HG03432 (cell line): ENCODE measurements around the gene SLC25A27.

Source experiments
- ATAC-seq: cut with Tn5 transposase; IDR thresholded peaks from one replicate; pipeline ENCODE4 v1.9.1; 2021; ENCODE audit warnings: mild to moderate bottlenecking, moderate library complexity; ENCODE audit not compliant: unreplicated experiment

SLC25A27 gene

GRCh38 chr6:46648869-46649492 lies 3.8 kb upstream of the SLC25A27 start:
- ATAC-seq, result no peak

DNA sequence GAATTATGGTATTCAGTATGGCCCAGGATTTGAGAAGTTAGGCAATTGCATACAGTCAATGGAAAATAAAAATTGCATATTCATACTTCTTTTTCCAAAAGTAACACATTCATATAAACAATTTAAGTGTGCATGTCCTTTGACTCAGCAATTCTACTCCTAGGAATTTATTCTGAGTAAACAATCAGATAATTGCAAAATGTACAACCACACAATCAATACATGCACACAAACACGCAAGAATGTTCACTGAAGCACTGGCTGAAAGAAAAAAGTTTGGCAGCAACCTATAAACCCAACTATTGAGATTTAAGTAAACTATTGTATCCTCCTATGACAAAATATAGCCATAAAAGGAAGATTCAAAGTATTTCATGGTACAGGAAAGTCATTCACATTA lies 1.8 kb upstream of the SLC25A27 start:
- ATAC-seq, result no peak

GRCh38 chr6:46651816-46652215 lies 959 bp upstream of the SLC25A27 start:
- no peak for ATAC-seq

- ATAC-seq, result no peak
These were observed 558 bp upstream of the SLC25A27 start for GRCh38 chr6:46652232-46652602.

GRCh38 chr6:46653439-46654195 lies 842 bp downstream of the SLC25A27 start:
- ATAC-seq, result no peak

DNA sequence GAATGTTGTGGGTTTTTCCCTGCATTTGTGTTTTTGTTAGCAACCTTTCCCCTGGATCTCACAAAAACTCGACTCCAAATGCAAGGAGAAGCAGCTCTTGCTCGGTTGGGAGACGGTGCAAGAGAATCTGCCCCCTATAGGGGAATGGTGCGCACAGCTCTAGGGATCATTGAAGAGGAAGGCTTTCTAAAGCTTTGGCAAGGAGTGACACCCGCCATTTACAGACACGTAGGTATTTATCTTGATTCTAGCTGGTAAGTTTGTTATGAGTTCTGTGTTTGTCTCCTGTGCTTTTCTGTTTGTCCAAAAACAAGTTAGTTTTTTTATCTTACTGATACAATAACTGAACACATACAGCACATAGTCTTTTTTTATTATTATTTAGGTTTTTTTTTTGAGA lies 3.0 kb downstream of the SLC25A27 start:
- ATAC-seq, result no peak

GRCh38 chr6:46657642-46658041 lies 4.9 kb downstream of the SLC25A27 start:
- no peak for ATAC-seq

GRCh38 chr6:46661483-46661882 lies 8.7 kb downstream of the SLC25A27 start:
- no peak for ATAC-seq

GRCh38 chr6:46667377-46667776 lies 14.6 kb downstream of the SLC25A27 start:
- no peak for ATAC-seq

DNA sequence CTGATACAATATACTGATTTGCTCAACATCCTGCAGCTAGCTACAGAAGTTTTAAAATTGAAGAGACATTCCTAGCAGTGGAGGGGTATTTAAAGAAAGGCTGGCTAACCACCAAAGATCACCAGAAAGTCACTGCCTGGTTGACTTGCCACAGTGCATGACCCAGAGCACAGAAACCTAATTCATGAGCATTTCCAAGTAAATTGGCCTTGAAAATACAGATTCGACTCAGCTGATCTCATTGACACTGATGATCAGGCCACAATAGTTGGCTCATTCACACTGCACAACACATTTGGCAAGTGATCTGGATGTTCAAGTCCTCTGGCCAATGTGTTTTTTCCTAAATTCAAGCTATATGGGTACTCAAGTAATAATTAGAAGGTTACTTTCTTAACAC lies 21.6 kb downstream of the SLC25A27 start:
- ATAC-seq, result no peak

DNA sequence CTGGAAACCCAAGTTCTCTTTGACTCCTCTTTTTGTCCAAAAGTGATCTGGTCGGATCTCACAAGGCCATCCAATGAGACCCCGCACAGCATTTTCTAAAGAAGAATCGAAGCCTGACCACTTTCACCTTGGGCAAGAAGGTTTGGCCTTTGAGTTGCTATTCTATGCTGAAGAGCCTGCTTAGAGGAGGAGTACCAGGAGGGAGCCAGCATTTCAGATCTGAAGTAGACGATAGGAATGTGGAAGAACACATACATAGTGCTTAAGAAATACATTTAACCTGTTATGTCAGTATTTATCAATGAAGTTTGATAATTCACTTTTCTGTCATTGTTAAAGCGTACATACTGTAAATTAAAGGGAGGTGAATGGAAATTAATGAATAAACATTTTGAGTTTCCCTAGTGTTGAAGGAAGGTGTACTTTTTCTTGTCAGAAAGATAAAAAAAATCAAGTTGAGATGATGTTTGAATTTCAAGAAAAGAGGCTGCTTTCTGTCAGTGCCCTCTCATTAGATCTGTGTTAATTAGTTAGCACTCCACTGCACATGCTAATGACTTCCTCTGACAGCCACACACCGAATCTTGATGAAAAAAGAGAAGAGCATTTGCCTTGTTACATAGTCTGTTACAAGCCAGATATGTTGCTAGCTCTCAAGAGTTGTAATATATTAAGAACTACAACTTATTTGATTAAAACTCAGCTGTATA lies 24.0 kb downstream of the SLC25A27 start:
- no peak for ATAC-seq

DNA sequence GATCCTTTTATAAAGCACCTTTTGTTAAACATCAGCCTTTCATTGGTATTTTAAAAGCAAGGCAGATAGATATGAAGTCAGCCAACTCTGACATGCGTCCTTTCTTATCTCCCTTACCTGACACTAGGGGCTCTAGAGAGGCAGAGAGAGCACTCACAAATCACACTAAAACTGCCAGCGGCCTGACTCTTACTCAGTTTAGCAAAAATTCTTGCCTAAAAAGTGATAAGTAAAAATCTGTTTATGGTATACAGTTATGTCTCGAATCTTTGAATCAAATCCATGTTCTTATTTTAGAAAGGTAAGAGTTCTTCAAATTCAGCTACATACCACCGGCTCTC lies 24.5 kb downstream of the SLC25A27 start:
- no peak for ATAC-seq

GRCh38 chr6:46684771-46685170 lies 32.0 kb downstream of the SLC25A27 start:
- ATAC-seq, result no peak

DNA sequence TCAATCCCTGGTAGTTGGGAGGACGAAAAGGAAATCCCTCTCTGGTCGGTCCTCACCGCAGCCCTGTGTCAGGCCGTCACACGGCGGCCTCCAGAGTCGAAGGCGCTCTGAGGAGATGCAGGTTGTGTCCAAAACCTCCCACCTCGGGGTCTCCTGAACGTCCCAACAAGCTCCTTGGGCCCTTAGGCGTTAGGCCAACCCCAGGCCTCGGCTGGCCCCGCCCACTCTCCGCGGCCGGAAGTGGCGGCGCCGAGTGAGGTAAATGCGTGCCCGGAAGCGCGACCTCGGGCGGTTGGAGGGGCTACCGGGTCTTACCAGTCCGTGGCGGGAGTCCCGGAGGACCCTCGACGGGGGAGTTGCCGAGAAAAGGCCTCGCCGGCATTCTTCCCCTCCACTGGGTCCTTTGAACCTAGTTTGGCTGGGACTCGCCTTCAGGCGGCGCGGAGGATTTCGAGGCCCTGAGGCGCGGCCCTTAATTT lies 34.9 kb downstream of the SLC25A27 start, which contains the start of gene TDRD6:
Gene TDRD6, plus strand, starts transcription at position 267 of the 479 bp plus-strand sequence. CDS start 244 bp downstream, outside the sequence.
- ATAC-seq, result no peak

- ATAC-seq, result no peak
These were observed 35.6 kb downstream of the SLC25A27 start for GRCh38 chr6:46688117-46688965.

- ATAC-seq, result no peak
These were observed 36.2 kb downstream of the SLC25A27 start for GRCh38 chr6:46688966-46689335.

- ATAC-seq, result no peak
These were observed 36.9 kb downstream of the SLC25A27 start for GRCh38 chr6:46689657-46690056.

GRCh38 chr6:46690141-46690755 lies 37.5 kb downstream of the SLC25A27 start:
- ATAC-seq, result no peak

DNA sequence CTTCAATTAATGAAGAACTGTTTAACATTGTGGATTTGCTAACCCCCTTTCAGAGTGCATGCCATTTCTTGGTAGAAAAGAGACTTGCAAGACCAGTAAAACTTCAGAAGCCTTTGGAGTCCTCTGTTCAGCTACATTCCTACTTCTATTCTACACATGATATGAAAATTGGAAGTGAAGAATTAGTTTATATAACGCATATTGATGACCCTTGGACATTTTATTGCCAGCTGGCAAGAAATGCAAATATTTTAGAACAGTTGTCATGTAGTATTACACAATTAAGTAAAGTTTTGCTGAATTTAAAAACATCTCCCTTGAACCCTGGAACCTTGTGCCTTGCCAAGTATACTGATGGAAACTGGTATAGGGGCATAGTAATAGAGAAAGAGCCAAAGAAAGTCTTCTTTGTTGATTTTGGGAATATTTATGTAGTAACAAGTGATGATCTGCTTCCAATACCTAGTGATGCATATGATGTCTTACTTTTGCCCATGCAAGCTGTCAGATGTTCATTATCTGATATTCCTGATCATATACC lies 38.2 kb downstream of the SLC25A27 start:
- no peak for ATAC-seq

GRCh38 chr6:46699970-46700369 lies 47.2 kb downstream of the SLC25A27 start:
- ATAC-seq, result no peak
